Measurements from ENCODE around the gene SORCS2.

SORCS2 gene

DNA sequence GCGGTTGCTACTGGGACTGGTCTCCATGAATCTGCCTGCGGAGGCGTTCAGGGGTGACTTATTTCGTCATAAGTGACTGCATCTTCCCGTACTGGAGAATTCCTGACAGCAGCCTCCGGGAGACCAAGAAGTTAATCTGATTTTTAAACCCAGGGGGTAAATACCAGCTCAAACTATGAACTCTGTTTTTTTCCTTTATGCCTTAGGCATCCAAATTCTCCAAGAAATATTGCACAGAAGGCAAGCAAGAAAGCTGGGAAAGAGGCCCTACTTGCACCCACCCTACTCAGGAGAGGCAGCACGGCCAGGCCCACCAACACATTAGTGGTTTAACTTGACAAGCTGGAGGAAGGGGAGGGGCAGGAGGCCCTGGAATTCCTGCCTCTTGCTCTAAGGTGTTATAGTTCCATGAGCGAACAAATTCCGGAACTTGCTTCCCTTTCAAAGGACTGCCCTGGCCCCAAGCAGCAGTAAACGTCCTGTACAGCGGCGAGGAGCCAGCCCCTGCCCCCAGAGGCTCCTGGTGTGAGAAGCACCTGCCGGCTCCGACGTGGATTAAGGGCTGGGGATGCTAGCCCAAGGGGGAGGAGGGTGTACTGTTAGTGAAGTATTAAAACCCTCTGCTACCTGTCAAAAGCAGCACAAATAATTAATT lies 570.2 kb downstream of the SORCS2 start:
- DNase-seq: no peak

DNA sequence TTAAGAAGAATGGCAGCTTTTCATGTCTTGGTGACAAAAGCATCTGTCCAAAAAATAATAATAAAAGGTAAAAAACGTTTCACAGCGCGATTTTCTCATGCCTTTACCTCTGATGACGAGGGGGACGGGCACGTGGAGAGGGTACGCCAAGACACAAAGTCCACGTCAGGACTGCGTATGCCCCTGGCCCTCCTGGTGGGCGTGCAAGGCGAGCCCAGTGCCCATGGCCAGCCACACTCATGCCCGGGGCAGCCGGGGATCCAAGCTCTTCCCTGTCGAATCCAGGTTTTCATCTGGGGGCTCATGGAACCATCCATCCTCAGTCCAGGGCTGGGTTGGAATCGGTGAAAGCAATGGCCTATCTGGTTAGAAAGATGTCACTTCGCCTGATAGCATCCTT lies 570.8 kb downstream of the SORCS2 start:
- DNase-seq: no peak

GRCh38 chr4:7763788-7764187 lies 571.5 kb downstream of the SORCS2 start:
- DNase-seq: no peak

GRCh38 chr4:7764466-7764865 lies 572.1 kb downstream of the SORCS2 start:
- DNase-seq: no peak

- no peak for DNase-seq
Observed at GRCh38 chr4:7765666-7766065, 573.3 kb downstream of the SORCS2 start.

DNA sequence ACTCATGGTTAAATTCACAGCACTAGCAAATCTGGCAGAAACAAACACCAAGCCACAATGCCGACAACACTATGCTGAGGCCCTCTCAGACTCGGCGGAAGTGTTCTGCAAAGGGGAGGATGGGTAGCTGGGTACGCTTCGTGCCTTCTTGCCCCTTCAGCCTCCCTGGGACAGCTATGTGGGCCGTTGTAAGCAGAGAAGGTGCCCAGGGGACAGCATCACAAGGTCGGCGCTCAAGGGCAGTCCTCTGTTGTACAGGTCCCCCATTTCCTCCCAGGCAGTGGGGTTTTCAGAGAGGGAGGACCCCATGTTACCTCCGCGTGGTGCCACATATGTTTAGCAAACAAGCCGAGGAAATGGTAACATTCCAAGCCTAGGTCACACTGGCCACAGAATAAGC lies 573.7 kb downstream of the SORCS2 start:
- no peak for DNase-seq

GRCh38 chr4:7766661-7767345 lies 574.5 kb downstream of the SORCS2 start:
- DNase-seq: no peak

GRCh38 chr4:7767526-7767925 lies 575.2 kb downstream of the SORCS2 start:
- DNase-seq: no peak

DNA sequence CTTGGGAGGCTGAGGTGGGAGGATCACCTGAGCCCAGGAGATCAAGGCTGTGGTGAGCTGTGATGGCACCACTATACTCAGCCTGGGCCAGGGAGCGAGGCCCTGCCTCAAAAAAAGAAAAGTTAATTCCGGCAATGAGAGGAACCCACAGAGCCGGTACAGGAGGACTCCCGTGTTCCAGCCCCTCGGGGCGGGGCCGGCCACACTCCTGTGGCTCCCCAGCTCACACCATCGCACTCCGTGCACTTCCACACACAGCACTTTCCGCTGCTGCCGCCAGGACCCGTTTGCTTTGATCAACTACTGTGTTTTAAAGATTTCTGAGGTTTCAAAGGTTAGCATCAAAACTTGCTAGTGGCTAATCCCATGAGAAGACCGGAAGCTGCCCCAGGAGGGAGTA lies 575.6 kb downstream of the SORCS2 start:
- DNase-seq: no peak

- no peak for DNase-seq
Observed at GRCh38 chr4:7768736-7769135, 576.4 kb downstream of the SORCS2 start.

GRCh38 chr4:7769396-7770223 lies 577.3 kb downstream of the SORCS2 start:
- DNase-seq: no peak

DNA sequence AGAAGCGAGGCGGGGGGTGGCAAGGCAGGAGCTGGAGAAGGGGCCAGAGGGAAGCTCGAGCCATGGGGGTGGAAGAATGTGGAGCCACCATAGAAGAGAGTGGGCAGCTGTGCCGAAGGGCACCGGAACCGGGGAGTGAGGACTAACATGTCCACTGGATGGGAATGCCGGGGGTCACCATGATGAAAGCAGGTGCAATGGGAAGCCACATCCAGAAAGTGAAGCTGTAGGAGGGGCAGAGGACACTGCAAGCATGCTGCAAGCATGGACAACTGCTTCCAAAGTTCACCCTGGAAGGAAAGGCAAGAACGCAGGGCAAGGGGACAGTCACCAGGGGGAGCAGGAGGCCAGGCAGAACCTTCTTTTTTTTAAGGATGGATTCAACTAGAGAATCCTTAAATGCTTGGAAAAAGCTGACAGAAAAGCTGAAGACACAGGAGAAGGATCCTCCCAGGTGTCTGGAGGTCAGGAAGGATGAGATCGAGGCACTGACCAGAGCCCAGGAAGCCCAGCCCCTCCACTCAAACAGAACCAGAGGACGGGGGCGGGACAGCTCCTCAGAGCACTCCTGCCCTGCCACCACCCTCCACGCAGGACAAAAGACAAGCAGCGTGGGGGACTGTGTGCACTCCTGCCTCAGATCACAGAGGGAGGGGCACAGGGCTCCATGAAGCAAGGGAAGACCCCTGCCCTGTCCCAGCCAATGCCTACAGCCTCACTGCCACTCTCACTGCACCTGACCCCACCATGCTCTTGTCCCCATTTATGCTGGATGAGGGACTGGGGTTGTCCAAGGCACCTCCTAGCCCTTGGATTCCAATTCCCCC lies 578.1 kb downstream of the SORCS2 start:
- no peak for DNase-seq

- DNase-seq: no peak
Observed at GRCh38 chr4:7771056-7771455, 578.7 kb downstream of the SORCS2 start.

- DNase-seq: no peak
Observed at GRCh38 chr4:7771541-7772507, 579.5 kb downstream of the SORCS2 start.

GRCh38 chr4:7772711-7773385 lies 580.5 kb downstream of the SORCS2 start:
- no peak for DNase-seq

DNA sequence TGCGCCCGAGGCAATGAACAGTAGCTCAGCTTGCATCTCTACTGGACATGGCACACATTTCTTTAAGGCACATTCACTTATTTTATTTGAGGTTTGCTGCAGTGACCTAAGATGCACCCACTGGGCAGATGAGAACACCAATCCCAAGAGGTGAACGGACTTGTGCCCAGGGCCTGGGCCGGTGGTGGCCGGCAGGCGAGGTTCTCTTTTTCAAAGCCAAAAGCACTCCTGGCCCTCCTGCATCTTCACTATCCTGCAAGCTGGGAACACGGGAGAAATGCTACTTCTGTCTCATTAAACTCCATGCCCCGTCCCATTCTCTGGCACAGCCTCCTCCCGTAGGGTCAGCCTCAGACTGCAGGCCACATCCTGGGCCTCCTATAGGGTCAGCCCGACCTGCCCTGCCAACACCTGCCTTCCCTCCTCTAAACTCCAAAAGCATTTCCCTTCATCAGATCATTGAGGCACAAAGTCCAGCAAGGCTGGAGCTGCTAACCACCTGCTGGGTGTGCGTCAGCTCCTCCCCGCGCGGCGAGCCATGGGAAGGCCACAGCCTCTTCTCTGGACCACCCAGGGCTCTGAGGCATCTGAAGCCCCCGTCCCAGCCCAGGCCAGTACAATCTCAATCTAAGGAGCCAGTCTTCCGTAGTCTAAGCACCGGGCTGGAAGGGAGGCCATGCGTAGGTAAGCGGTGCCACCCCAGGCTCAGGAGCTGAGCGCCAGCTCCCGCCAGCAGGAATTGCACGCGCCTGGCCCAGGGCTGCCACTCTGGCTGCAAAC lies 581.3 kb downstream of the SORCS2 start:
- DNase-seq: no peak

DNA sequence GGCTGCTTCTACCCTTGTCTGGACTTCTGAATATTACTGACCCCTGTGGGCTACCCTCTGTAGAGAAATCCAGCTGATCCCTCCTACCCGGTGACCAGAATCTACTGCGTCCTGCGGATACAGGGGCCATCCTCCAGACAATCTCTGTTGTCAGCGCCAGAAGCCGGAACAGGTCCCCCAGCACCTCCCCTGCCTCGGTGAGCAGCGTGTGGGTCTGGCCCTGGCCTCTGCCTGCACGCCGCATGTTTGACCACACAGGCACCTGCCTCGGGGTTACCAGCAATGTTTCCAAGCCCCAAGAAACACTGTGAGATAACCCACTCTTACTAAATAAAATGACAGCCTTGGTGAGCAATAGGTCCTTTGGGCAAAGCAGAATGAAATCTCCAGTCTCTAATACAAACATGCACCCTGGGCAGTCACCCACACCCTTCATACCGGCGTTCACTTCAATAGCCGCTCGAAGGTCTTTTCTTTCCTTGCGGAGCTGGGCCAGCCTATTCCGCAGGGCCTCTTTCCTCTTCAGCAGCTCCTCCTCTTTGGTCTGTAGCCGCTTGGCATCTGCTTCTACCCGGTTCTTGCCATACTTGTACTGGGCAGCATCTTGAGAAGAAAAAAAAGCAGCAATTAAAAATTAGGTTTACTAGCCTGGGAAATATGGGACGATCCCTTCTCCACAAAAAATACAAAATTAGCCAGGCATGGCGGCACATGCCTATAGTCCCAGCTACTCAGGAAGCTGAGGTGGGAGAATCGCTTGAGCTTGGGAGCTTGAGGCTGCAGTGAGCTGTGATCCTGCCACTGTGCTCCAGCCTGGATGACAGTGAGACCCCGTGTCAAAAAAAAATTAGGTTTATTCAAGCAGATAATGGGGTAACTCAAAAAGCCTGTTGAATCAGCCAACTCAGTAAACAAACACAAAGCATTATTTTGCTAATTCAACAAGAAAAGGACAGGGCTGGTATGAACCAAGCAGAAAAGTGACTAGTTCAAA lies 582.3 kb downstream of the SORCS2 start:
- DNase-seq: no peak

GRCh38 chr4:7775396-7775795 lies 583.1 kb downstream of the SORCS2 start:
- DNase-seq: no peak
